Testis (tissue), 3 donors: Measurements from ENCODE around the gene ARHGEF10L. TPM values are rescaled to one million over a fixed set of nuclear protein-coding genes. Genes with fewer than 3 reads are reported as not detected.

ENCODE experiments used
- DNase-seq: peaks from one replicate; pipeline ENCODE4 v3.0.0-alpha.2; 2019
- H3K27ac ChIP-seq, 2 donors: fragments of 200-600 bp; sonication (generic); one replicate each; pipeline ENCODE4 v1.5.1; 2019
- H3K27me3 ChIP-seq: fragments of 200-600 bp; sonication (generic); one replicate; pipeline ENCODE4 v1.5.1; 2019
- H3K36me3 ChIP-seq: fragments of 200-600 bp; sonication (generic); one replicate; pipeline ENCODE4 v1.5.1; 2017; ENCODE audit warnings: low read depth; ENCODE audit errors: missing control alignments
- H3K4me1 ChIP-seq: fragments of 200-600 bp; sonication (generic); one replicate; pipeline ENCODE4 v1.5.1; 2019
- H3K4me3 ChIP-seq, 2 donors: fragments of 200-600 bp; sonication (generic); one replicate each; pipeline ENCODE4 v1.5.1; 2017 to 2019
- H3K9me3 ChIP-seq: fragments of 200-600 bp; sonication (generic); one replicate; pipeline ENCODE4 v1.5.1; 2017
- CTCF ChIP-seq, 3 experiments: fragments of 450-650 bp in 2 of 3; fragments of 200-600 bp in 1 of 3; sonication (generic) in 1 of 3; IDR thresholded peaks; one replicate each; pipeline ENCODE4 v1.5.1; 2016 to 2019; ENCODE audit warnings: antibody characterized with exemption in 3 of 3, mild to moderate bottlenecking in 2 of 3, moderate library complexity in 1 of 3
- POLR2A ChIP-seq: fragments of 450-650 bp; IDR thresholded peaks from one replicate; pipeline ENCODE4 v1.6.1; 2017; ENCODE audit warnings: antibody characterized with exemption, mild to moderate bottlenecking, moderate library complexity
- WGBS, 2 donors: methylation state at CpG; one replicate each; pipeline ENCODE4 v1.1.5; 2018; 5-methylcytosine and 5-hydroxymethylcytosine counted together
- intact Hi-C: fragments of 100-400 bp; cut with DNase I; formaldehyde crosslinking; loops from one replicate; pipeline ENCODE4 v1.15.1; 2023; ENCODE audit warnings: low total_unique reads
- polyA plus RNA-seq: library from polyadenylated mRNA; stranded (reverse); fragments of 350-450 nt; fragmentation: Illumina TruSeq; extraction: RNeasy Lipid Tissue Mini Kit (QIAGEN cat#74804); gene quantifications from one replicate; pipeline ENCODE4 v1.2.3, GENCODE V29; 2014; ENCODE audit warnings: low read depth, low replicate concordance; ENCODE audit not compliant: insufficient read depth
- total RNA-seq, 2 donors: library from RNA; depleted of rRNA; stranded (reverse); fragments of >200 nt; gene quantifications; one replicate each; pipeline ENCODE4 v1.2.3, GENCODE V29; 2016

ARHGEF10L gene
- total and polyA plus RNA-seq, 3 donors from 2014 or later = 13.5 to 20.3 (median 18.4) TPM

- no peak for TF ChIP-seq POLR2A
- no peak for TF ChIP-seq CTCF (IDR thresholded peaks at IDR 0.05)
- Histone ChIP-seq H3K4me1 (no peaks in the 10 kb centered on the region), H3K27me3 (no peaks in the 10 kb centered on the region), H3K27ac (peak overlapping the region in 1 of 2 donors; percentile 12), H3K9me3 (no peaks in the 10 kb centered on the region), H3K4me3 (no peak overlapping the region), H3K36me3 (no peaks in the 10 kb centered on the region)
- intact Hi-C loops = no loop called here
- 80 to 84% methylated on average over 6 of the region's 6 CpGs for WGBS, 2 donors
- no peak for DNase-seq
Observed at GRCh38 chr1:17630986-17631385, 91.5 kb downstream of the ARHGEF10L start.

- H3K4me3 ChIP-seq = no peak overlapping the region
- no peaks in the 10 kb centered on the region for H3K4me1 ChIP-seq
- H3K27me3 ChIP-seq = no peaks in the 10 kb centered on the region
- no peak for DNase-seq
- H3K9me3 ChIP-seq = no peaks in the 10 kb centered on the region
- no peaks in the 10 kb centered on the region for H3K36me3 ChIP-seq
- TF ChIP-seq POLR2A (no peak), CTCF (IDR thresholded peaks at IDR 0.05) (no peak)
- intact Hi-C loops = no loop called here
- no peak overlapping the region for H3K27ac ChIP-seq
- 95 to 98% methylated on average over 6 to 8 of the region's 8 CpGs for WGBS, 2 donors
Observed at GRCh38 chr1:17631410-17631809, 91.9 kb downstream of the ARHGEF10L start.

- WGBS, 2 donors = 86 to 90% methylated on average over 12 to 19 of the region's 19 CpGs
- DNase-seq = no peak
- intact Hi-C loops = no loop called here
- Histone ChIP-seq H3K4me3 (no peak overlapping the region), H3K27ac (no peak overlapping the region), H3K4me1 (no peaks in the 10 kb centered on the region), H3K9me3 (no peaks in the 10 kb centered on the region), H3K27me3 (no peaks in the 10 kb centered on the region), H3K36me3 (no peaks in the 10 kb centered on the region)
- TF ChIP-seq CTCF (IDR thresholded peaks at IDR 0.05) (no peak), POLR2A (no peak)
Observed at GRCh38 chr1:17632106-17632505, 92.6 kb downstream of the ARHGEF10L start.

GRCh38 chr1:17632541-17633184, 93.2 kb downstream of the ARHGEF10L start:
- WGBS, 2 donors = 85 to 92% methylated on average over 11 to 12 of the region's 12 CpGs
- Histone ChIP-seq H3K9me3 (no peaks in the 10 kb centered on the region), H3K36me3 (no peaks in the 10 kb centered on the region), H3K27me3 (no peaks in the 10 kb centered on the region), H3K4me1 (no peaks in the 10 kb centered on the region), H3K4me3 (no peak overlapping the region), H3K27ac (no peak overlapping the region)
- TF ChIP-seq POLR2A = no peak
- TF ChIP-seq CTCF (IDR thresholded peaks at IDR 0.05) = no peak
- DNase-seq = no peak
- intact Hi-C loops = no loop called here

- DNase-seq = no peak
- TF ChIP-seq POLR2A (no peak), CTCF (IDR thresholded peaks at IDR 0.05) (no peak)
- Histone ChIP-seq H3K27ac (no peak overlapping the region), H3K9me3 (no peaks in the 10 kb centered on the region), H3K4me3 (no peak overlapping the region), H3K36me3 (no peaks in the 10 kb centered on the region), H3K27me3 (no peaks in the 10 kb centered on the region), H3K4me1 (no peaks in the 10 kb centered on the region)
- WGBS, 2 donors = 81 to 86% methylated on average over 6 to 8 of the region's 8 CpGs
- intact Hi-C loops = no loop called here
Observed at GRCh38 chr1:17633654-17634053, 94.2 kb downstream of the ARHGEF10L start.
